HEK293 (cell line): ENCODE data around the gene SULT1C3.

Source experiments
- CTCF ChIP-seq: fragments of 450-650 bp; formaldehyde crosslinking; IDR thresholded peaks from 2 replicates; pipeline ENCODE4 v1.5.1; 2016; ENCODE audit warnings: missing biosample characterization, missing genetic modification characterization
- MEIS1 ChIP-seq: sonication (generic); formaldehyde crosslinking; IDR thresholded peaks from 2 replicates; pipeline ENCODE4 v1.8.1; 2022; ENCODE audit warnings: missing genetic modification reagents, mild to moderate bottlenecking, borderline replicate concordance
- REST ChIP-seq: fragments of 450-650 bp; formaldehyde crosslinking; IDR thresholded peaks from 2 replicates; pipeline ENCODE4 v1.5.1; 2016; ENCODE audit warnings: missing biosample characterization, missing genetic modification characterization
- ZNF311 ChIP-seq: fragments of 450-650 bp; formaldehyde crosslinking; IDR thresholded peaks from 2 replicates; pipeline ENCODE4 v1.5.1; 2017; ENCODE audit warnings: missing biosample characterization, missing genetic modification characterization, borderline replicate concordance
- ZNF768 ChIP-seq: fragments of 450-650 bp; formaldehyde crosslinking; IDR thresholded peaks from 2 replicates; pipeline ENCODE4 v1.5.1; 2018; ENCODE audit warnings: missing biosample characterization, mild to moderate bottlenecking, missing genetic modification characterization
- TF ChIP-seq, protein P1 (sequence below): fragments of 450-650 bp; formaldehyde crosslinking; IDR thresholded peaks from 2 replicates; pipeline ENCODE4 v1.5.1; 2016; ENCODE audit warnings: missing biosample characterization, missing genetic modification characterization
- TF ChIP-seq, protein P2 (sequence below): IDR thresholded peaks from 2 replicates; pipeline ENCODE4 v1.6.1; 2011; ENCODE audit warnings: mild to moderate bottlenecking, low read depth, low read length, borderline replicate concordance
- TF ChIP-seq, protein P3 (sequence below): fragments of 450-650 bp; formaldehyde crosslinking; IDR thresholded peaks from 2 replicates; pipeline ENCODE4 v1.5.1; 2016; ENCODE audit warnings: missing biosample characterization, missing genetic modification characterization, low read depth
- TF ChIP-seq, protein P4 (sequence below): fragments of 450-650 bp; formaldehyde crosslinking; IDR thresholded peaks from 2 replicates; pipeline ENCODE4 v1.5.1; 2016; ENCODE audit warnings: missing biosample characterization, missing genetic modification characterization

- TF ChIP-seq, protein P1, sequence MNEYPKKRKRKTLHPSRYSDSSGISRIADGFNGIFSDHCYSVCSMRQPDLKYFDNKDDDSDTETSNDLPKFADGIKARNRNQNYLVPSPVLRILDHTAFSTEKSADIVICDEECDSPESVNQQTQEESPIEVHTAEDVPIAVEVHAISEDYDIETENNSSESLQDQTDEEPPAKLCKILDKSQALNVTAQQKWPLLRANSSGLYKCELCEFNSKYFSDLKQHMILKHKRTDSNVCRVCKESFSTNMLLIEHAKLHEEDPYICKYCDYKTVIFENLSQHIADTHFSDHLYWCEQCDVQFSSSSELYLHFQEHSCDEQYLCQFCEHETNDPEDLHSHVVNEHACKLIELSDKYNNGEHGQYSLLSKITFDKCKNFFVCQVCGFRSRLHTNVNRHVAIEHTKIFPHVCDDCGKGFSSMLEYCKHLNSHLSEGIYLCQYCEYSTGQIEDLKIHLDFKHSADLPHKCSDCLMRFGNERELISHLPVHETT = no peak
- TF ChIP-seq REST (tag by site-specific recombination) (no peak), ZNF311 (tag by site-specific recombination) (no peak), CTCF (tag by site-specific recombination) (no peak), ZNF768 (tag by site-specific recombination) (no peak), MEIS1 (CRISPR knock-in tag) (no peak)
- TF ChIP-seq, protein P2, sequence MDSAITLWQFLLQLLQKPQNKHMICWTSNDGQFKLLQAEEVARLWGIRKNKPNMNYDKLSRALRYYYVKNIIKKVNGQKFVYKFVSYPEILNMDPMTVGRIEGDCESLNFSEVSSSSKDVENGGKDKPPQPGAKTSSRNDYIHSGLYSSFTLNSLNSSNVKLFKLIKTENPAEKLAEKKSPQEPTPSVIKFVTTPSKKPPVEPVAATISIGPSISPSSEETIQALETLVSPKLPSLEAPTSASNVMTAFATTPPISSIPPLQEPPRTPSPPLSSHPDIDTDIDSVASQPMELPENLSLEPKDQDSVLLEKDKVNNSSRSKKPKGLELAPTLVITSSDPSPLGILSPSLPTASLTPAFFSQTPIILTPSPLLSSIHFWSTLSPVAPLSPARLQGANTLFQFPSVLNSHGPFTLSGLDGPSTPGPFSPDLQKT = no peak
- TF ChIP-seq, protein P3, sequence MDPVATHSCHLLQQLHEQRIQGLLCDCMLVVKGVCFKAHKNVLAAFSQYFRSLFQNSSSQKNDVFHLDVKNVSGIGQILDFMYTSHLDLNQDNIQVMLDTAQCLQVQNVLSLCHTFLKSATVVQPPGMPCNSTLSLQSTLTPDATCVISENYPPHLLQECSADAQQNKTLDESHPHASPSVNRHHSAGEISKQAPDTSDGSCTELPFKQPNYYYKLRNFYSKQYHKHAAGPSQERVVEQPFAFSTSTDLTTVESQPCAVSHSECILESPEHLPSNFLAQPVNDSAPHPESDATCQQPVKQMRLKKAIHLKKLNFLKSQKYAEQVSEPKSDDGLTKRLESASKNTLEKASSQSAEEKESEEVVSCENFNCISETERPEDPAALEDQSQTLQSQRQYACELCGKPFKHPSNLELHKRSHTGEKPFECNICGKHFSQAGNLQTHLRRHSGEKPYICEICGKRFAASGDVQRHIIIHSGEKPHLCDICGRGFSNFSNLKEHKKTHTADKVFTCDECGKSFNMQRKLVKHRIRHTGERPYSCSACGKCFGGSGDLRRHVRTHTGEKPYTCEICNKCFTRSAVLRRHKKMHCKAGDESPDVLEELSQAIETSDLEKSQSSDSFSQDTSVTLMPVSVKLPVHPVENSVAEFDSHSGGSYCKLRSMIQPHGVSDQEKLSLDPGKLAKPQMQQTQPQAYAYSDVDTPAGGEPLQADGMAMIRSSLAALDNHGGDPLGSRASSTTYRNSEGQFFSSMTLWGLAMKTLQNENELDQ (tag by site-specific recombination) = no peak
- TF ChIP-seq, protein P4, sequence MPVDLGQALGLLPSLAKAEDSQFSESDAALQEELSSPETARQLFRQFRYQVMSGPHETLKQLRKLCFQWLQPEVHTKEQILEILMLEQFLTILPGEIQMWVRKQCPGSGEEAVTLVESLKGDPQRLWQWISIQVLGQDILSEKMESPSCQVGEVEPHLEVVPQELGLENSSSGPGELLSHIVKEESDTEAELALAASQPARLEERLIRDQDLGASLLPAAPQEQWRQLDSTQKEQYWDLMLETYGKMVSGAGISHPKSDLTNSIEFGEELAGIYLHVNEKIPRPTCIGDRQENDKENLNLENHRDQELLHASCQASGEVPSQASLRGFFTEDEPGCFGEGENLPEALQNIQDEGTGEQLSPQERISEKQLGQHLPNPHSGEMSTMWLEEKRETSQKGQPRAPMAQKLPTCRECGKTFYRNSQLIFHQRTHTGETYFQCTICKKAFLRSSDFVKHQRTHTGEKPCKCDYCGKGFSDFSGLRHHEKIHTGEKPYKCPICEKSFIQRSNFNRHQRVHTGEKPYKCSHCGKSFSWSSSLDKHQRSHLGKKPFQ (tag by site-specific recombination) = no peak
Measured at GRCh38 chr2:108297436-108298141, 57.8 kb downstream of the SULT1C3 start.
